Type B pancreatic cell (in vitro differentiated cells): Measurements from ENCODE around the gene NKD2. TPM values are rescaled to one million over a fixed set of nuclear protein-coding genes. Genes with fewer than 3 reads are reported as not detected.

Experiments used
- DNase-seq: peaks from one replicate; pipeline ENCODE4 v3.0.0; 2021; ENCODE audit warnings: mixed read lengths; ENCODE audit not compliant: unreplicated experiment; ENCODE audit errors: extremely low spot score
- H3K27ac Mint-ChIP-seq: 2 replicates; pipeline ENCODE4 v1.8.0; 2021; ENCODE audit warnings: mild to moderate bottlenecking, mixed read lengths
- H3K27me3 Mint-ChIP-seq: 2 replicates; pipeline ENCODE4 v1.8.0; 2021; ENCODE audit warnings: mixed read lengths
- H3K36me3 Mint-ChIP-seq: 2 replicates; pipeline ENCODE4 v1.8.0; 2021; ENCODE audit warnings: mixed read lengths
- H3K4me1 Mint-ChIP-seq: one replicate; pipeline ENCODE4 v1.8.0; 2021; ENCODE audit warnings: mixed read lengths; ENCODE audit not compliant: unreplicated experiment
- H3K4me3 Mint-ChIP-seq: 2 replicates; pipeline ENCODE4 v1.8.0; 2021; ENCODE audit warnings: mild to moderate bottlenecking, mixed read lengths
- H3K9me3 Mint-ChIP-seq: 2 replicates; pipeline ENCODE4 v1.8.0; 2021; ENCODE audit warnings: mixed read lengths
- CTCF ChIP-seq: fragments of 200-600 bp; sonication (generic); conservative IDR thresholded peaks from 2 replicates; pipeline ENCODE4 v1.5.0; 2021; ENCODE audit warnings: antibody characterized with exemption, mild to moderate bottlenecking
- total RNA-seq: library from RNA; stranded (reverse); gene quantifications from 2 replicates; pipeline ENCODE4 v1.2.1, GENCODE V29; 2021; ENCODE audit warnings: low replicate concordance

Gene NKD2
- total RNA-seq, 1 donor from 2014 or later, result 24.3 TPM

DNA sequence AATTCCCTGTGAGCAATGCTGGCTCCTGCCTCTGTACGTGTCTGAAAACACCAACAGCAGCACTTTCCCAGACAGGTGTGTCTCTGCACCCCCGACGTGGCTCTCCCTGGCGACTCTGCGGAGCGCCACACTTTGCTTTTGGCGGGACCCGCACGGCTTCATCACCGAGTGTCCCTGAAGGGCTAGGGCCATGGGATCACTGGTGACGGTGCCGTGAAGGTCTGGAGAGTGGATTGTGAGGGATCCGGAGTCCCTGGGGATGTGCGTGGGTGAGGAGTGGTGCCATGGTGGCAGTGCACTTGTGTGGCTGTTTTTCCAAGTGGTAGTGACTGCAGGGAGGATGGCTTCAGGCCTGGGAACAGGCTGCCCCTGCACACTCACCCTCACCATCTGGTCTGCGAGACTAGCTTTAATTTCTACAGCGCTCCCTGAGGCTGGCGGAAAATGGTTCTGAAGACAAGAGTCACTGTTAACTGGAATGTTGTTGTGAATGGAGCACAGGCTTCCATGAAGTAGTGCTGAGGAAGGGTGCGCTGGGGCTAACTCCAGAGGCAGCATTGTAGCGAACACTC lies 3.2 kb downstream of the NKD2 start:
- Mint-ChIP-seq H3K9me3 (no peaks in the 10 kb centered on the region), H3K36me3 (no peaks in the 10 kb centered on the region), H3K4me1 (peaks cover 28% of the 10 kb centered on the region), H3K27me3 (peaks cover 25% of the 10 kb centered on the region), H3K27ac (no peak overlapping the region), H3K4me3 (peak overlapping the region; percentile 82)
- no peak for TF ChIP-seq CTCF
- no peak for DNase-seq

DNA sequence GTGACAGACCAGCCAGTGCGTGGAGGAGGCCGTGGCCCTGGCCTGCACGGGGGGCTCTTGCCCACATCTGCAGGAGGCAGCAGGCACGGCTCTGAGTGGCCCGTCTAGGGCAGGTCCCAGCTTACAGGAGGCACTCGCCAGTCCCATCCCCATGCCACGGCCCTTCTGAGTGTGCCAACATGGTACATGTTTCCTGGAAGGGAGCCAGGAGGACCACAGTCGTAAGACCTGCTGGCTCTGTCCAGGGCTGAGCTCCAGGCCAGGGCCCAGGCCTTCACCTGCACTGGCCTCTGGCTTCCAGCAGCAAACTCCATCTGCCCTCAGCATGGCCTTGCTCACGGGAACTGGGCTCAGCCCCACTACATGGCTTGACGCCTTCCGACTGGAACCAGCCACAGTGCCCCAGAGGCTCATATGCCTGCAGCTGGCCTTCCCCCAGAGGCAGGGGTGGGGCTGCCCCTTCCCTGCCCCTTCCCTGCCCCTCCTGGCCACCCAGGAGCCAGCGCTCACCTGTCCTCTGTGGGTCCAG lies 3.8 kb downstream of the NKD2 start:
- no peak for DNase-seq
- Mint-ChIP-seq H3K4me1 (peaks cover 28% of the 10 kb centered on the region), H3K9me3 (no peaks in the 10 kb centered on the region), H3K4me3 (no peak overlapping the region), H3K27ac (no peak overlapping the region), H3K27me3 (peaks cover 20% of the 10 kb centered on the region), H3K36me3 (no peaks in the 10 kb centered on the region)
- no peak for TF ChIP-seq CTCF

DNA sequence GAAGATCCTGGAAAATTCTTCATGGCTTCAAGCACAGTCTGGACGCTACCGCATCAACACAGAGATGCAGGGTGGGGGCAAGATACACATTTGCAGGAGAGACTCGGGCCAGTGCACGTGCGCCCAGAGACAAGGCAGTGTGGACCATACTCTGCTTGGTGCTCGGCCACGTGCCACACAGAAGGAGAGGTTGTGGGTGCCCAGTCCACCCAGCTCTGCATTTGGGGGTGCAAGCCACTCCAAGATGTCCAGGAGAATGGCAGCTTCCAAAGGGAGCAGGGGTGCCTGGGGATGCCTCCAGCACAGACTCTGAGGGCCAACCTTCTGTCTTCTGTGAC lies 4.3 kb downstream of the NKD2 start:
- Mint-ChIP-seq H3K27me3 (peaks cover 16% of the 10 kb centered on the region), H3K4me1 (peaks cover 26% of the 10 kb centered on the region), H3K9me3 (no peaks in the 10 kb centered on the region), H3K27ac (no peak overlapping the region), H3K36me3 (no peaks in the 10 kb centered on the region), H3K4me3 (no peak overlapping the region)
- TF ChIP-seq CTCF, result no peak
- no peak for DNase-seq

DNA sequence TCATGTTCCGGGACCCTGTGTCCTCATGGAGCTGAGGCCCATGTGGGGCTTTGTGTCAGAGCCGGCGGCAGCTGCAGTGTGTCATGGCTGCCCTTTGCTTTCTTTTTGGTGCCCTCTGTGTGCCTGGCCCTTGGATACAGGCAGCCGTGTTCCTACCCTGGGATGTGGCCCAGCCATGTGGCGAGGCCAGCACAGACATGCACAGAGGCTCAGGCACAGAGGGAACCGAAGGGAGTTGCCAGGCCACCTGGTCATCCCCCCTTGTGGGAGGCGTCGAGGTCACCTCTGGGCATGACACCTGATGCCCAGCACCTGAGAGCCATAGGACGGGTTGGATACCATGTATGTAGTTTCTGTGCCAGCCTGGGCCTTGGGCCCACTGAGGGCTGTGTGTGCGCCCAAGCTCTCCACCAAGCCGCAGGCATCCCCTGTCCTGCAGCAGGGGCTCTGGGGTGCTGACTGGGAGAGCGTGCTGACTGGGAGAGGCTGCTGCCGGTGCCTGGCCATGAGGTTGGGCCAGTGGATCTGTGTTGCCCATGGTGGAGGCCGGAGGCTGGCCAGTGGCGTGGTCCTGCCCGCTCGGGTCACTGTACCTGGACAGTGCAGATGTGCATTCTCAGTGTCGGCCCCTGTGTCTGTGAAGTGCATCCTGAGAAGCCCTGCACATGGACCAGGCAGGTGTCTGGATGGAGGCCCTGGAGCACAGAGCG lies 4.8 kb downstream of the NKD2 start:
- no peak for TF ChIP-seq CTCF
- Mint-ChIP-seq H3K4me3 (no peak overlapping the region), H3K27me3 (peaks cover 15% of the 10 kb centered on the region), H3K27ac (no peak overlapping the region), H3K4me1 (peaks cover 24% of the 10 kb centered on the region), H3K36me3 (no peaks in the 10 kb centered on the region), H3K9me3 (no peaks in the 10 kb centered on the region)
- no peak for DNase-seq

DNA sequence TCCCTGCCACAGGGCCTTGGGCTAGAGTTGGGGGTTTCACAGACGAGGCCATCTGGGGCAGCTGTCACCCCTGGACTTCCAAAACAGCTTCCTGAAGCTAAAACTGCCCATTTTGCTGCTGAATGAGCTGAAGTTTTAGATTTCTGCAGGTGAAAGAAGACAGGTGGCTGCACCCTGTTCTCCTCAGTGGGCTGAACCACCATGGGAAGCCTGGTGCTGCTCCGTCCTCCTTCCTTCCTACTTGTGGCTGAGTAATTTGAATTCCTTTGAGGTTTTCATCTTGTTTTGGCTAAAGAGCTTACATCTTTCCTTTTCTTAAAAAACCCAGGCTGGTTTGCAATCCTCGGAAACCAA lies 5.3 kb downstream of the NKD2 start:
- no peak for DNase-seq
- Mint-ChIP-seq H3K27ac (no peak overlapping the region), H3K27me3 (peaks cover 15% of the 10 kb centered on the region), H3K36me3 (no peaks in the 10 kb centered on the region), H3K4me3 (no peak overlapping the region), H3K4me1 (peaks cover 24% of the 10 kb centered on the region), H3K9me3 (no peaks in the 10 kb centered on the region)
- TF ChIP-seq CTCF, result no peak
